Fibroblast of peridontal ligament (primary cell): ENCODE measurements around the gene CCDC92.
A peak's percentile ranks its signal among the peaks of the same experiment; 100 is the strongest.
"Not testable (repeated sequence)": the region's sequence is repeated elsewhere in the genome, so short reads cannot be mapped to it uniquely, and the experiment has no call there.

ENCODE experiments used
- DNase-seq: peaks from one replicate; pipeline ENCODE4 v3.0.0-alpha.2; 2010; ENCODE audit errors: extremely low read depth

CCDC92 gene

DNA sequence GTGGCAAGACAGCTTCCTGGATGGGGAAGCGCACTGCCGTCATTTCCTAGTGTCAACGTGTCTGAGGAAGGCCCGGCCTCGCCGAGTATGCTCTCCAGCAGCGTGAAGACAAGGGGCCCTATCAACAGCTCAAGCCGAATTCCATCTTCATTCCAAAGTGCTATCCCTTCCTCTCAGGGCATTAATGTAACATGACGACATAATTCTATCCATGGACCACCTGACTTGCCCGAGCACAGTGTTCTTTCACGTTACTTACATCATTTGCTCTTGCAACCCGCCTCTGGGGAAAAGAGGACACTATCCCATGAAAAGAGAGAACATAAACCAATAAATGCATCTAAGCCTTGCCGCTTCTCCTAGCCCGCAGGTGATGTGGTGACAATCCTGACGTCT, 22.9 kb downstream of the CCDC92 start:
- DNase-seq, result no peak

DNA sequence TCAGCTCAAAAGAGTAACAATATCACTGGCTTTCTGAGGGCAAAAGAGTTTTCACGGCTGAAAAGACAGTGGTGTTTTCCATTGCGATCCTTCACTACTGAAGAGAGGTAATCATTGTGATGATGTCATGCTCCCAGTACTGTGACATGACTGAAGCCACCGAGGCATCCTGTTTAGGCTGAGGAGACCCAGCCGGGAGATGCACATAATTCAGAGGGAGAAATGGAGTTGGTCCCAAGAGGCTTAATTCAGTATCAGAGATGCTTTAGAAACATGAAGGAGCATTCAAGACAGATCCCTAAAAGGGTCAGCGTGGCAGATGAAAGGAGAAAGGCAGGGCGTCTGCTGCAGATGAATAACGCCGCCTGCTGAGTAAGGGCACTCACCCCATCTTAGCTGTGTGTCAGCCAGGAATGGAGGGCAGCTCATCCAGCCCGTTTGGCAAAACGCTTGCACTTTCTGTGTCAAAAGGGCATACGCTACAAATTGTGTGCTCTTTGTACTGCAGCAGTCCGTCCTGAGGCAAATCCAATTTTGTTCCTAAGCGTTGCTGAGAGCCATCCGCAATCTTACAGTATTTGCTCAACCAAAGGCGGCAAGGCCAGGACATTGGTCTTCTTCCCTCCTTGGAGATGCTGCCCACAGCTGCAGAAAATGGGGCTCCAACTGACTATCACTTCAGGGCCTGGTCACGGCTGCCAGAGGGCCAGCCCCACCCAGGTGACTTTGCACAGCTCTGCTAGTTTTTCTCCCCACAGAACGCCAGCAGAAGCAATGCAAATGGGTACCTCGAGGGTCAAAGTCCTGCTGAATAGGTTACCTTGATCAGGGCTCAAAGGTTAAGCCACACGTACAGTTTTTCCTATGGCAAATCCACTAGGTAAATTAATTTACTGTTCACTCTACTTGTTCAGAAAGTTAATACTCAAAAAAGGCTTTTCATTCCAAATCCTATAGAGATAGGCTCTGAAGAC, 23.5 kb downstream of the CCDC92 start:
- no peak for DNase-seq

- DNase-seq, result no peak
Observed at GRCh38 chr12:123948401-123948795, 24.2 kb downstream of the CCDC92 start.

DNA sequence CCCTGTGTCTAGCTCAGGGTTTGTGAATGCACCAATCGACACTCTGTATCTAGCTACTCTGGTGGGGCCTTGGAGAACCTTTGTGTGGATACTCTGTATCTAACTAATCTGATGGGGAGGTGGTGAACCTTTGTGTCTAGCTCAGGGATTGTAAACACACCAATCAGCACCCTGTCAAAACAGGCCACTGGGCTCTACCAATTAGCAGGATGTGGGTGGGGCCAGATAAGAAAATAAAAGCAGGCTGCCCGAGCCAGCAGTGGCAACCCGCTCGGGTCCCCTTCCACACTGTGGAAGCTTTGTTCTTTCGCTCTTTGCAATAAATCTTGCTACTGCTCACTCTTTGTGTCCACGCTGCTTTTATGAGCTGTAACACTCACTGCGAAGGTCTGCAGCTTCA, 25.1 kb downstream of the CCDC92 start:
- DNase-seq, result not testable (repeated sequence)

DNA sequence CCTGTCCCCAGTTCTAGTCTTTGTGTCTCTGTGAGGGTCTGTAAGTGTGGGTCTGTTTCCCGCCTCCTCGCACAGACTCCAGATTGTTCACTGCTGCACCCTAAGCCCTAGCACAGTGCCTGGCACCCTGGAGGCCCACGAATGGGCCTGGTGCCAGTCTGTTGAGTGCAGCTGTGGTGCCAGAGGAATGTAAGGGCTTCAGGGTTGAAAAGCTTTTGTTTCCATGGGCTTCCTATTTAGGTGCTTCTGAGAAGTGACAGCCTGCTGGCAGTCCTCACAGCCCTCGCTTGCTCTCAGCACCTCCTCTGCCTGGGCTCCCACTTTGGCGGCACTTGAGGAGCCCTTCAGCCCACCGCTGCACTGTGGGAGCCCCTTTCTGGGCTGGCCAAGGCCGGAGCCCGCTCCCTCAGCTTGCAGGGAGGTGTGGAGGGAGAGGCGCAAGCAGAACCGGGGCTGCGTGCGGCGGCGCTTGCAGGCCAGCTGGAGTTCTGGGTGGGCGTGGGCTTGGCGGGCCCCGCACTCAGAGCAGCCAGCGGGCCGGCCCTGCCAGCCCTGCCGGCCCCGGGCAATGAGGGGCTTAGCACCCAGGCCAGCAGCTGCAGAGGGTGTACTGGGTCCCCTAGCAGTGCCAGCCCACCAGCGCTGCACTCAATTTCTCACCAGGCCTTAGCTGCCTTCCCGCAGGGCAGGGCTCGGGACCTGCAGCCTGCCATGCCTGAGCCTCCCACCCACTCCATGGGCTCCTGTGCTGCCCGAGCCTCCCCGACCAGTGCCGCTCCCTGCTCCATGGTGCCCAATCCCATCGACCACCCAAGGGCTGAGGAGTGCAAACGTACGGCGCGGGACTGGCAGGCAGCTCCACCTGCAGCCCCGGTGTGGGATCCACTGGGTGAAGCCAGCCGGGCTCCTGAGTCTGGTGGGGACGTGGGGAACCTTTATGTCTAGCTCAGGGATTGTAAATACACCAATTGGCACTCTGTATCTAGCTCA, 25.8 kb downstream of the CCDC92 start:
- DNase-seq, result not testable (repeated sequence)

DNA sequence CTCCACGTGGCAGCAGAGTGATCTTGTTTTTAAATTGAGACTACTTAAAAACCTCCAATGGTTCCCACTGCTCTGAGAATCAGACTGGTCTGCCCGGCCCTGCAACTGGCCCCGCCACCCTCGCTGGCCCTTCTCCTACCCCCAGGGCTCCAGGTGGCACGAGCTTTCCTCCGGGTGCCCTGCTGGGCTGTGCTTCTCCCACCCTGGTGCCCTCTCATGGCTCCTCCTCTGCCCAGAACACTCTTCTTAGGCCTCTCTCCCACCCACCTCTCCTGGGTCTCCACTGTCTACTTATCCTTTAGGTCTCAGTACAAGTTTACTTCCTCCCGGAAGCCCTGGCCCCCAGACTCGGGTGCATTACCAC, 26.5 kb downstream of the CCDC92 start:
- no peak for DNase-seq

GRCh38 chr12:123945287-123946151, 27.1 kb downstream of the CCDC92 start:
- DNase-seq, result no peak

- DNase-seq, result no peak
Observed at GRCh38 chr12:123944696-123945095, 27.9 kb downstream of the CCDC92 start.

DNA sequence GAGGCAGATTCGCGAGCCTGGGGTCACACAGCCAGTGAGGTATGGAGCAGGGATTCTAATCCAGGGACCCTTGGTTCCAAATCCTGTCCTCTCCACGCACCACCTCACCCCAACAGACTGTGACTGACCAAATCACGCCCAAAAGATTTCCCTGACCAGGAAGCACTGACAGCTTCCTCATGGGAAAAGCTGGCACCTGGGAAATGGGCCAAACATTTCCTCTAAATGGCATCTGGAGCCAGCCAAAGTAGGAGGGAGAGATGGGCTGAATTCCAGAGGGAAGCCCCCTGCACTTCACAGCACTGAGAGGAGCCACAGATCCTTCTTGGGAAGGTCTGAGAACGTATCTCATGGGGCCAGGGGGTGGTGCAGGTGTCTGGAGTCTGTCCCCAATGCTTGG, 28.8 kb downstream of the CCDC92 start:
- DNase-seq, result no peak

DNA sequence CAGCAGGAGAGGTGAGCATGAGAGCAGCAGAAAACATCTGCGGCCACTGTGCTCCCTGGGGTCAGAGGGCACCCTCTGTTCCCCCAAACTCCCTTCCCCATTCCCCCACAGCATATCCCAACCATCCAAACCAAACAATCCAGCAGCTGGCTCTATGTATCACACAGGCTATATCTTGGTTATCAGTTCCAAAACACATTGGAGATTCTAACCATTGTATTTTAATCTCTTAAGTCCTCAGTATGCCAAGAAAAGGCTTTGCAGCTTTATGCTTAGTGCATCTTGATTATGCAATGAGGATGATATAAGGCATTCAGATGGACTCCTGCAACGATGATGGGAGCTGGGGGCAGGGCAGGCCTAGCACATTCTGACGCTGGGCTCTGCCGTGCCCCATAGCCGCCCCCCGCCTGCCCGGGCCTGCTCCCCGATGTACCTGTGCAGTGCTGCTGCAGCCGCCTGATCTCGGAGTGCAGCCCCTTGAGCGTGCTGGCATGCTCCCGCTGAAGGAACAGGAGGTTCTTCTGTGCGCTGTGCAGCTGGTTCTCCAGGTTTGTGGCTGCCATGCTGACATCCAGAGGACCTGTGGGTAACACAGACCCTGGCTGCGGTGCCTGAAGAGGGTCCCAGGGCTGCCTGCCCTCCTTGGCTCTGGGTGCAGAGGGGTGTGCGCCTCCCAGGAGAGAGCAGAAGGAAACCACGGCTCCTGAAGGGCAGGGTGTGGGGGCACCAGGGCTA, 29.6 kb downstream of the CCDC92 start:
- peak; percentile 84 for DNase-seq

DNA sequence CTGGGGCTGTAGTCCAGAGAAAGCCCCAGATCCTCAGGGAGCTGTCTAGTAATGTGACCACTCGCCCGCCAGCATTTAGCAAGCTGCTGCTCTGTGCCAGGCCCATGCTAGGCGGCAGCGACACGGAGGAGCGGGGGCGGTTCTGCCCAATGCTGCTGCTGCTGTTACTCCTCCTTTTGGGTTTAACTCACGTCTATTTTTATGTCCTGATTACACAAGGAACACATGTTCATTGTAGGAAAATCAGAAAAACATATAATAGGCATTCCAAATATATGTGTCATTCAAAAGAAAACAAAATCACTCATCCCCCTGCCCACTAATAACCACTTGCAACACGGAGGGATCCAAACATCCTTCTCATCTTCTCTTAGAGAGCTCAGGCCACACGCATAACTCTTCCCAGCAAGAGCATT, 30.4 kb downstream of the CCDC92 start:
- peak; percentile 95 for DNase-seq

GRCh38 chr12:123941624-123942237, 30.9 kb downstream of the CCDC92 start:
- DNase-seq, result peak; percentile 54

DNA sequence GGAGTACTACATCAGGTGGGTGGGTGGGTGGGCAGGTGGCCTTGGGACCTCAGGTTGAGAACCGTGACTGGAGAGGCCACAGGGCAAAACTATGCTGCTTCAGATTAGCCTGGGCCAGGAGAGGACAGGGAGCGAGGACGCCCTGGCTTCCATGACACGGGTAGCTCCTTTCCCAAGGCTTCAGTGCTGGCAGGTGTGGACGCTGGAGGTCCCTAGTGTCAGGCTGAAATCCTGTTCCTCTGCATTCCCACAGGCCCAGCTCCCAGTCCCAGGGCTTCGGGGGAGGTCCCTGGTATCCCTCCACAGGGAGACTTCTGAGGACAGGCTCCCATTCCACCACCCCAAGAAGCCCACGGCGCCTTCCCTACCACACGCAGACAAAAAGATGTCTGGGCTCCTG, 31.6 kb downstream of the CCDC92 start:
- no peak for DNase-seq

GRCh38 chr12:123940627-123940966, 32.0 kb downstream of the CCDC92 start:
- DNase-seq, result no peak

DNA sequence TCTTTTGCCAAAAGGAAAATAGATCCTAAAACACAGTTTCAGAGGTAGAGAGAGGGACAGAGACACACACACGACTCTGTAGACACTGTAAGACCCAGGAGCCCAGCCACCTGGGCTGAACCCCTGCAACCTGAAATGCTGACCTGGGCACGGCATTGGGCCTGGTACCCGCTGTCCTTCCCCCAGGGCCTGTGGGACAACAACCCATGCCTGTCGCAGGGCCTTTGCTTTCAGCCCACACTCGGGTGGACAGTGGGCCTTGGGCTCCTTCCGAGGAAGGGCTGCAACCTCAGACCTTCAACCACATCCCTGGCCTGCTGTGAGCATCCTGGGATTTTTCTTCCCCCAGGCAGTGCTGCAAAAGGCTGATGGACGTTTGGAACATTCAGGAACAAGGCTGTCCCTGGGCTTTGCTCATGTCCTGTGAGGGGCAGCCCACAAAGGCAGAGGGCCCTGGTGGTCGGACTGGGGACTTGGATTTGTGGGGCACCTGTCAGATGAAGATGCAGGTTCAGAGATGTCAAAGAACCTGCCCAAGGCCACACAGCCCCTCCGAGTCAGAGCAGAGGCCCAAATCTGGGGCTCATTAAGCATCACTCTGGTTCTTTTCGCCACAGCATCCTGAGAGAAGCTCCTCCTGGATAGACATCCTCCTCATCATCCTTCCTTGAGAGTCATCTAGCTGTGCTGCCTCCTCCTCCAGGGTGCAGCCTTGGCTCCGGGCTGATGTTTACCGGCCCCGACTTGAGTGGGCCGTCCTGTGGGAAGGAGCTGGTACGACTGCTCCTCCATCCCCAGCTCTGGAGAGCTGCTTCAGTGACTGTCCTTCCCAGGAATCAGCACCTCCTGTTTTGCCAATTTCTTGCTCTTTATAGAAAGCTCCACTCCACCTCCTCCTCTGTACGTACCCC, 32.7 kb downstream of the CCDC92 start:
- DNase-seq, result no peak

DNA sequence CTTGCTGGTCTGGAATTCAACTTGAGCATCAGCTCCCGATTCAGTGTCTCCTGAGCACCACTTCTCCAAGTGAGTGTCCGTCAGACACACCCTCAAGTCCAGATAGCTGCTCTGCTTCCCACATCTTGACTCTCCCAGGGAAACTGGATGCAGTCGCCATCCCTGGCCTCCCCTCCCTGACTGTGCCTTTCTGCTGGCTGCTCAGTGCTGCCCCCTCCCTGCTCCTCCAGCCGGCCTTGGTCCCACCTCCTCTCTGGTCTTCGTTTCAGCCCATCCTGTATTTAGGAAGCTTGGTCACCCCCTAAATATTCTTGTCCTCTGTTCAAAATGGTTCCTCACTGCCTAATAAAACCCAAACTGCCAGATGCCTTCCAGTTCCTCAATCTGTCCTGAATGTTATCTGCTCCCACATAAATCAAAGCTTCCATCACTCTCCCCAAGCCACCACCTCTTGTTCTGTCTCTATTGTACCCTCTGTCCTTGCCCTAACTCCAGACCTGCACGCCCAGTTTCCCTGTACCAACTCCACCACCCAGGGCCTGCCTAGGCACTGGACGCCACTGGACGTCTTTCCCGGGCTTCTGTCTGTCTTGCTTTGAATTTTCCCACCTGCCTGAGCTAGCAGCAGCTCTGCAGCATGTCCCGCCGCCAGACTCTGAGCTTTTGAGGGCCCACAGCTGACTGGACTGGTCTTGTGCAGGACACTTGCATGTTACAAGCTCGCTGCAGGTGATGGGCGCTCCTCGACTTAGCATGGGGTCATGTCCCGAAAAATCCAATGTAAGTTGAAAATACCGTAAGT, 33.8 kb downstream of the CCDC92 start:
- no peak for DNase-seq

- peak; percentile 27 for DNase-seq
Observed at GRCh38 chr12:123937707-123938591, 34.7 kb downstream of the CCDC92 start.
